GM12865 (cell line): ENCODE data around the gene TXK.

Source experiments
- DNase-seq: peaks from one replicate; pipeline ENCODE4 v3.0.0; 2010; ENCODE audit warnings: low read depth
- H3K4me3 ChIP-seq: 2 replicates; pipeline ENCODE4 v1.5.1; 2011; ENCODE audit warnings: mild to moderate bottlenecking, low read depth, low read length, control low read depth
- TF ChIP-seq, protein P1 (sequence below): IDR thresholded peaks from 2 replicates; pipeline ENCODE4 v1.5.1; 2011; ENCODE audit warnings: low read length, control low read depth, low read depth, inconsistent platforms; ENCODE audit not compliant: insufficient read depth; ENCODE audit errors: missing control alignments

Gene TXK

DNA sequence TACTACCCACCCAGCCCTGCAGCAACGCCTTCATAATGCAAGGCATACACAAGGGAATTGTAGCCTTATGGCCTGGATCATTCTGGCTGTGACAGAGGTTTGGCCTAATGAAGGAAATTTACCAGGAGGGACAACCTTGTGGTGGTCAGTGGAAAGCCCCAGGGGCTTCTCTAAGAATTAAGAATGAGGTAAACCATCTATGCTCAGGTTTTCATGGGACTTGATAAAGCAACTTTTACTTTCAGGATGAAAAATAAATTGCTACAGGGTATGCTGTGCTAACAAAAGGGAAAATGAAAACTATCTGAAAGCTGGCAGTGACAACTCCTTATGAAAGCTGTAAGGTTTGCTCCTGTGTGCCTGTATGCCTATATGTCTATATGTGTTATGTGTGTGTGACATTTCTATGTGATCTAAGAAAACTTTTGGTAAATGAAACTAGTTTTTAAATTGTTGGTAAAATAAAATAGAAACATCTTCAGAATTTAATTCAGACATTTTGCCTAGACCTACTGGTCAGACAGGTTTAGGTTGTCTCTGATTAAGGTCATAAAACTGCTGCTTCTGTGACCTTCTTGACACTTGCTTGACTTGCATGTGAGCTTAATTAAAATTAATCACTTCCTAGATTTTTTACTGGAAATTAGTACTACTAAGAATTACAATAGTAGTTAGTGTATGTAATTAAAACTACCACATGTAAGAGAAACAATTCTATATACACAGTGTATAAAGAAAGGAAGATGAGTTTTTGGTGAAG, 19.9 kb upstream of the TXK start:
- H3K4me3 ChIP-seq, result no peak overlapping the region
- TF ChIP-seq, protein P1, sequence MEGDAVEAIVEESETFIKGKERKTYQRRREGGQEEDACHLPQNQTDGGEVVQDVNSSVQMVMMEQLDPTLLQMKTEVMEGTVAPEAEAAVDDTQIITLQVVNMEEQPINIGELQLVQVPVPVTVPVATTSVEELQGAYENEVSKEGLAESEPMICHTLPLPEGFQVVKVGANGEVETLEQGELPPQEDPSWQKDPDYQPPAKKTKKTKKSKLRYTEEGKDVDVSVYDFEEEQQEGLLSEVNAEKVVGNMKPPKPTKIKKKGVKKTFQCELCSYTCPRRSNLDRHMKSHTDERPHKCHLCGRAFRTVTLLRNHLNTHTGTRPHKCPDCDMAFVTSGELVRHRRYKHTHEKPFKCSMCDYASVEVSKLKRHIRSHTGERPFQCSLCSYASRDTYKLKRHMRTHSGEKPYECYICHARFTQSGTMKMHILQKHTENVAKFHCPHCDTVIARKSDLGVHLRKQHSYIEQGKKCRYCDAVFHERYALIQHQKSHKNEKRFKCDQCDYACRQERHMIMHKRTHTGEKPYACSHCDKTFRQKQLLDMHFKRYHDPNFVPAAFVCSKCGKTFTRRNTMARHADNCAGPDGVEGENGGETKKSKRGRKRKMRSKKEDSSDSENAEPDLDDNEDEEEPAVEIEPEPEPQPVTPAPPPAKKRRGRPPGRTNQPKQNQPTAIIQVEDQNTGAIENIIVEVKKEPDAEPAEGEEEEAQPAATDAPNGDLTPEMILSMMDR, result no peak
- DNase-seq, result peak; percentile 58

GRCh38 chr4:48152259-48152658, 18.2 kb upstream of the TXK start:
- DNase-seq, result no peak

DNA sequence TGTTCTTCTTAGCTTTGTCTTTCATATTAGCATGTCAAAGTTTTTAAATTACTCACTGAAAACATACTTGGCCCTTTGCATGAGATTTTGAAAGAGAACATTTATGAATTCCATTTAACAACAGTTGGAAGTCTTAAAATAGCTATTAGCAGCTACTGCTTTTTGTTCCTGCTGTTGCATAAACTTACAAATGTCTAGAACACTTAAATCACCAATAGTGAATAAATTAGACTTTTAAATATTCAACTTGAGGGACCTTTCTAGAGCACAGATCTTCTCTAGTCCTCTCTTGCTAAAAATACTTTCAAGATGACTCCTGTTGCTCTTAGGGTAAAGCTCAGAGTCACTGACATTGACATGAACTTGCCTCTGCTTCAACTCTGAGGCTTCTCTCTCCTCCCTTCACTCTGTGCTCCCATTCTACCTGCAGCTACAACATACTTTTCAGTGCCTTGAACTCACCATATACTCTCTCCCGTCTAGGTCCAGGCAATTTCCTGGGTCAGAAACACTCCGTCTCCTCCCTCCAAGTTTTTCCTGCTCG, 15.8 kb upstream of the TXK start:
- TF ChIP-seq, protein P1, result no peak
- H3K4me3 ChIP-seq, result no peak overlapping the region
- DNase-seq, result no peak

More at GRCh38 chr4:48152259-48152658, 18.2 kb upstream of the TXK start:
- TF ChIP-seq, protein P1, result no peak
- H3K4me3 ChIP-seq, result no peak overlapping the region

GRCh38 chr4:48147621-48148020, 13.6 kb upstream of the TXK start:
- no peak for DNase-seq
- TF ChIP-seq, protein P1, result no peak
- no peak overlapping the region for H3K4me3 ChIP-seq

DNA sequence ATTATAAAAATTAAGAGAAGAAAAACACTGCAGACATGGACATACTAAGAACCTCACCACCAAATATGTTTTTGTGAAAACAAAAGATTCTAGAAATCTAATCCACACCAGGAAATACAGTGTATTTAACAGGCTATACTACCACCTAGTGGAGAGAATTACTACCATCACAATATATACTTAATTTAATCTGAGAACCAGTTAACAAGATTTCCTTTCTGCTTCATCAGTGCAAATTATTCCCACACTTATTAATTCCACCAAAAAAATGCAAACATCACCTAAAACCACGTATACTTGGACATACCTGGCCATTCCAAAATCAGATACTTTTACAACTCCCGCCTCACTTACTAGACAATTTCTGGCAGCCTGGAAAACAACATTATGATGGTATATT, 7.0 kb upstream of the TXK start:
- peak; percentile 47 for DNase-seq
- H3K4me3 ChIP-seq, result no peak overlapping the region
- TF ChIP-seq, protein P1, result peak; percentile 29

- H3K4me3 ChIP-seq, result no peak overlapping the region
- no peak for DNase-seq
- TF ChIP-seq, protein P1, result no peak
Measured at GRCh38 chr4:48139691-48140090, 5.6 kb upstream of the TXK start.
